HepG2 (cell line): ENCODE data around the gene MICA. TPM values are rescaled to one million over a fixed set of nuclear protein-coding genes. Genes with fewer than 3 reads are reported as not detected.

ENCODE experiments used
- ATAC-seq: fragments of 200-7000 bp; cut with Tn5 transposase; 3 replicates; pipeline ENCODE4 v1.9.1; 2020; ENCODE audit warnings: mild to moderate bottlenecking, moderate library complexity
- BruUV-seq: library from RNA; stranded (reverse); fragments of 400-500 nt; replicated peaks from 2 replicates; lab custom pipeline; 2021; lab: Mats Ljungman, UMichigan
- CTCF ChIA-PET: fragments of 300-600 bp; formaldehyde crosslinking; extraction: SDS; loops from one replicate; lab custom pipeline; 2021; ENCODE audit warnings: low total read pairs, inconsistent platforms, low intra/inter-chr PET ratio; lab: Yijun Ruan, JAX
- POLR2A ChIA-PET: fragments of 350-600 bp; sonication (Branson Sonifier 250); formaldehyde crosslinking; loops from one replicate; lab custom pipeline; 2020; ENCODE audit warnings: antibody characterized with exemption, inconsistent platforms; lab: Yijun Ruan, JAX
- DNase-seq: peaks from one replicate; pipeline ENCODE4 v3.0.0-alpha.2; 2015; ENCODE audit warnings: low spot score
- FAIRE-seq: peaks from 3 replicates; lab custom pipeline; 2011; peaks lifted over from hg19 to GRCh38; lab: Jason Lieb, UNC
- H2AFZ ChIP-seq: one replicate; pipeline ENCODE4 v1.6.1; 2011; ENCODE audit warnings: low read length, inconsistent platforms
- H3K27ac ChIP-seq: fragments of 300-600 bp; 3 replicates; pipeline ENCODE4 v1.8.0; 2011; ENCODE audit warnings: mixed run types, mild to moderate bottlenecking, mixed read lengths, low read length, inconsistent platforms; ENCODE audit not compliant: insufficient read depth; ENCODE audit errors: extremely low read length
- H3K27me3 ChIP-seq, 2 experiments: fragments of 200-600 bp in 1 of 2; 2 replicates in 1 of 2; 3 replicates in 1 of 2; pipeline versions ENCODE4 v1.6.0 to v1.8.0; 2011; ENCODE audit warnings: low read length in 2 of 2, mild to moderate bottlenecking in 2 of 2, moderate library complexity in 2 of 2, inconsistent platforms in 1 of 2; ENCODE audit not compliant: insufficient read depth in 2 of 2, control insufficient read depth in 1 of 2
- H3K36me3 ChIP-seq, 2 experiments: fragments of 200-600 bp in 1 of 2; replicated peaks in 1 of 2; 2 replicates in 1 of 2; 3 replicates in 1 of 2; pipeline versions ENCODE4 v1.5.1 to v1.8.0; 2011; ENCODE audit warnings: low read length in 2 of 2, inconsistent platforms in 1 of 2; ENCODE audit not compliant: insufficient read depth in 2 of 2, control insufficient read depth in 1 of 2
- H3K4me1 ChIP-seq: 2 replicates; pipeline ENCODE4 v1.5.1; 2012; ENCODE audit warnings: low read length, inconsistent platforms; ENCODE audit not compliant: insufficient read depth
- H3K4me2 ChIP-seq: 2 replicates; pipeline ENCODE4 v1.6.0; 2011; ENCODE audit warnings: low read depth, low read length, inconsistent platforms
- H3K4me3 ChIP-seq, 3 experiments: fragments of 200-600 bp in 1 of 3; sonication (generic), shearing (Covaris generic) in 1 of 3; replicated peaks in 1 of 3; 2 replicates each; pipeline ENCODE4 v1.5.1; 2011 to 2016; ENCODE audit warnings: low read length in 3 of 3, inconsistent platforms in 2 of 3, low read depth in 2 of 3, mild to moderate bottlenecking in 2 of 3, control low read depth in 1 of 3, mixed read lengths in 1 of 3; ENCODE audit not compliant: insufficient read depth in 1 of 3
- H3K79me2 ChIP-seq: one replicate; pipeline ENCODE4 v1.6.1; 2011; ENCODE audit warnings: low read length, inconsistent platforms; ENCODE audit not compliant: insufficient read depth
- H3K9ac ChIP-seq: 2 replicates; pipeline ENCODE4 v1.6.0; 2011; ENCODE audit warnings: mild to moderate bottlenecking, low read depth, low read length, inconsistent platforms; ENCODE audit not compliant: insufficient read depth
- H3K9me3 ChIP-seq: 2 replicates; pipeline ENCODE4 v1.5.1; 2012; ENCODE audit warnings: mild to moderate bottlenecking, low read length
- H4K20me1 ChIP-seq: 2 replicates; pipeline ENCODE4 v1.6.0; 2011; ENCODE audit warnings: inconsistent platforms, mild to moderate bottlenecking, low read length, moderate library complexity; ENCODE audit not compliant: insufficient read depth
- BRCA1 ChIP-seq: sonication (generic); formaldehyde crosslinking; IDR thresholded peaks from 2 replicates; pipeline ENCODE4 v1.4.0; 2020; ENCODE audit warnings: missing genetic modification reagents
- CENPBD1 ChIP-seq: sonication (generic); formaldehyde crosslinking; IDR thresholded peaks from 2 replicates; pipeline ENCODE4 v1.8.0; 2022; ENCODE audit warnings: missing genetic modification reagents, low read depth, mild to moderate bottlenecking, borderline replicate concordance
- FOXM1 ChIP-seq: sonication (generic); formaldehyde crosslinking; IDR thresholded peaks from 2 replicates; pipeline ENCODE4 v1.5.0; 2020; ENCODE audit warnings: missing genetic modification reagents
- THYN1 ChIP-seq: sonication (generic); formaldehyde crosslinking; IDR thresholded peaks from 2 replicates; pipeline ENCODE4 v1.8.1; 2023; ENCODE audit warnings: low read depth, mild to moderate bottlenecking, moderate library complexity, missing genetic modification reagents, borderline replicate concordance
- ZNF550 ChIP-seq: sonication (generic); formaldehyde crosslinking; IDR thresholded peaks from 2 replicates; pipeline ENCODE4 v1.4.0; 2020; ENCODE audit warnings: mild to moderate bottlenecking, missing genetic modification reagents, borderline replicate concordance
- ZNF770 ChIP-seq: sonication (generic); formaldehyde crosslinking; IDR thresholded peaks from 2 replicates; pipeline ENCODE4 v1.5.0; 2020; ENCODE audit warnings: mild to moderate bottlenecking, missing genetic modification reagents
- ZNF790 ChIP-seq: sonication (generic); formaldehyde crosslinking; IDR thresholded peaks from 2 replicates; pipeline ENCODE4 v1.8.0; 2022; ENCODE audit warnings: missing genetic modification reagents, mild to moderate bottlenecking, borderline replicate concordance
- WGBS: methylation state at CpG from one replicate; pipeline ENCODE4 v1.1.6; 2017; ENCODE audit warnings: low lambda C conversion rate; 5-methylcytosine and 5-hydroxymethylcytosine counted together
- in situ Hi-C: cut with HindIII; loops from 2 replicates; pipeline ENCODE4 v1.10.0; 2017; ENCODE audit warnings: low pct_unique_long_range_greater_than_20kb; ENCODE audit not compliant: extremely low pct_ligation_motif_present
- intact Hi-C: fragments of 100-400 bp; cut with micrococcal nuclease; formaldehyde crosslinking; loops from one replicate; pipeline ENCODE4 v1.10.0; 2022; ENCODE audit not compliant: unreplicated experiment
- polyA plus RNA-seq, 8 experiments: library from polyadenylated mRNA; depleted of rRNA in 3 of 8; stranded (reverse) in 7 of 8; unstranded in 1 of 8; fragments of >200 nt; fragmentation: Illumina TruSeq in 4 of 8; extraction: Trizol in 4 of 8; gene quantifications; 2 replicates each; pipeline versions ENCODE4 v1.2.1 to v1.2.3, GENCODE V29; 2011 to 2016; ENCODE audit warnings: low read depth in 4 of 8, missing spikeins in 1 of 8, mixed read lengths in 1 of 8; ENCODE audit not compliant: insufficient read depth in 1 of 8
- total RNA-seq, 5 experiments: library from RNA; depleted of rRNA; stranded (reverse); fragments of >200 nt; fragmentation: Illumina TruSeq; extraction: Trizol; gene quantifications; 2 replicates each; pipeline ENCODE4 v1.2.3, GENCODE V29; 2016; ENCODE audit warnings: low read depth in 1 of 5

Gene MICA
- total and polyA plus RNA-seq, 2 of the 13 experiments (the other 11 are each of a cell fraction or from before 2014, with no cell fraction given), result 21.6 to 38.1 TPM

- TF ChIP-seq FOXM1 (CRISPR knock-in tag) (no peak), ZNF770 (CRISPR knock-in tag) (no peak), BRCA1 (CRISPR knock-in tag) (no peak), THYN1 (CRISPR knock-in tag) (no peak), ZNF790 (no peak), ZNF550 (no peak), CENPBD1 (CRISPR knock-in tag) (no peak)
- Histone ChIP-seq H3K9me3 (no peaks in the 10 kb centered on the region), H3K27ac (no peak overlapping the region), H3K36me3 (no peaks in the 10 kb centered on the region), H3K4me3 (no peak overlapping the region), H3K4me2 (no peak overlapping the region), H3K9ac (no peak overlapping the region), H4K20me1 (no peaks in the 10 kb centered on the region), H3K79me2 (no peaks in the 10 kb centered on the region), H3K4me1 (peaks cover 12% of the 10 kb centered on the region), H3K27me3 (peaks cover 2 to 29% of the 10 kb centered on the region in 2 experiments; a peak in 4 of 5 replicates), H2AFZ (no peak overlapping the region)
- ChIA-PET POLR2A (no interaction called here), CTCF (no interaction called here)
- FAIRE-seq (no peak), DNase-seq (no peak), ATAC-seq (no peak)
- no TSS peak for BruUV-seq
- intact Hi-C loops, result no loop called here
- in situ Hi-C loops, result no loop called here
- WGBS, result 30% methylated on average over 3 of the region's 3 CpGs
Measured at GRCh38 chr6:31386099-31386498, 17.3 kb upstream of the MICA start.
